Bronchial epithelial cell (primary cell): Measurements from ENCODE around the gene NFATC3. TPM values are rescaled to one million over a fixed set of nuclear protein-coding genes. Genes with fewer than 3 reads are reported as not detected.

ENCODE experiments used
- DNase-seq: peaks from one replicate; pipeline ENCODE4 v3.0.0-alpha.2; 2010; ENCODE audit warnings: low read depth
- FAIRE-seq: peaks from 2 replicates; lab custom pipeline; 2011; peaks lifted over from hg19 to GRCh38; lab: Jason Lieb, UNC
- H3K27me3 ChIP-seq: 2 replicates; pipeline ENCODE4 v1.5.1; 2011; ENCODE audit warnings: low read length; ENCODE audit not compliant: control insufficient read depth, insufficient read depth
- H3K36me3 ChIP-seq: 2 replicates; pipeline ENCODE4 v1.5.1; 2011; ENCODE audit warnings: low read length; ENCODE audit not compliant: control insufficient read depth, insufficient read depth
- H3K4me3 ChIP-seq: 2 replicates; pipeline ENCODE4 v1.5.1; 2011; ENCODE audit warnings: mild to moderate bottlenecking, low read depth, low read length, control low read depth
- CTCF ChIP-seq: IDR thresholded peaks from 2 replicates; pipeline ENCODE4 v1.5.1; 2011; ENCODE audit warnings: mild to moderate bottlenecking, moderate library complexity, low read length, control low read depth, inconsistent platforms; ENCODE audit not compliant: insufficient read depth, severe bottlenecking
- total RNA-seq: library from RNA; depleted of rRNA; stranded (reverse); fragments of >200 nt; gene quantifications from 2 replicates; pipeline ENCODE4 v1.2.1, GENCODE V29; 2014

NFATC3 gene
- total RNA-seq, 1 donor from 2014 or later, result 5.8 TPM

DNA sequence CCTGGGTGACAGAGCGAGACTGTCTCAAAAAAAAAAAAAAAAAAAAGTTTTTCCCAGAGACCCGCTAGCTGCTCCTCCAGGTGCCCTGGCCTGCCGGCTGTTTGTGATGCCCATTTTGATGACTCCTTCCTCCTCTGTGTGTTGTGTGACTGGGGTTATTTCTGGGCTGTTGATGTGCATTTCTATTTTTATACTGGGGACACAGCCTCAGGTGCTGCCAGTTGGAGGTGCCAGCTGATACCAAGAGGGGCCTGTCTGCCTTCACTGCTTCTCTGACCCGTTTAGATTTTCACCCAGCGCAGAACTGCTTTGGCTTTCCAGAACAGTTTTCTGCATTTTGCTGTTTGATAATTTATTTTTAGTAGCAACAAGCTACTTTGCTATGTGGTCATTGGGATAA lies 166.7 kb downstream of the NFATC3 start:
- Histone ChIP-seq H3K4me3 (no peak overlapping the region), H3K27me3 (no peaks in the 10 kb centered on the region), H3K36me3 (peaks cover 19% of the 10 kb centered on the region)
- no peak for FAIRE-seq
- DNase-seq, result no peak
- no peak for TF ChIP-seq CTCF

DNA sequence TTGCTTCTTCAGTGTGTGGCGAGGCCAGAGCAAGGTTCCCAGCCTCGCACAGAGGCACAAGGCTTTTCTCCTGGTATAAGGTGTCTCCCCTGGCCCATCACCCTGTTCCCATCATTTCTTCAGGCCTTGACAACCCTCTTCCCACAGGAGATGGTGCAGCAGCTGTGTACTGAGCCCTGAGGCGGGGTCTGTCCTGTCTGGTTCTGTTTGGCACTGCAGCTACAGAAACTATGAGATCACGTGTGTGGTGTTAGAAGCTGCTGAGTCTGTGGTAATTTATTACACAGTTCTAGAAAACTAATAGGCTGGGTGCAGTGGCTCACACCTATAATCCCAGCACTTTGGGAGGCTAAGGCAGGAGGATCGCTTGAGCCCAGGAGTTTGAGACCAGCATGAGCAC lies 167.2 kb downstream of the NFATC3 start:
- FAIRE-seq, result no peak
- DNase-seq, result no peak
- H3K4me3 ChIP-seq, result no peak overlapping the region
- H3K36me3 ChIP-seq, result peaks cover 19% of the 10 kb centered on the region
- no peaks in the 10 kb centered on the region for H3K27me3 ChIP-seq
- TF ChIP-seq CTCF, result no peak

DNA sequence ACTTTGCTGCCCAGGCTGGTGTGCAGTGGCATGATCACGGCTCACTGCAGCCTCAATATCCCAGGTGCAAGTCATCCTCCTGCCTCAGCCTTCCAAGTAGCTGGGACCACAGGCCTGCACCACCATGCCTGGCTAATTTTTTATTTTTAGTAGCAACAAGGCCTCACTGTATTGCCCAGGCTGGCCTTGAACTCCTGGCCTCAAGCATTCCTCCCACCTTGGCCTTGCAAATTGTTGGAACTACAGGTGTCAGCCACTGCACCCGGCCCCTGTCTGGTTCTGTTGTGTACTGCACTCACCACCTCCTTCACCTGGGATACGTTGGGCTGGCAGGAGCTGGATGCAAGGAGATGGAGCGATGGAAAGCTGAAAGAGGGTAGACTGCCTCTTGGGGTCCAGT lies 168.6 kb downstream of the NFATC3 start:
- no peak for FAIRE-seq
- TF ChIP-seq CTCF, result no peak

GRCh38 chr16:68255712-68256111 lies 170.5 kb downstream of the NFATC3 start:
- peaks cover 20% of the 10 kb centered on the region for H3K36me3 ChIP-seq
- TF ChIP-seq CTCF, result no peak
- FAIRE-seq, result no peak

More for the DNA sequence above, 168.6 kb downstream of the NFATC3 start:
- Histone ChIP-seq H3K36me3 (peaks cover 17% of the 10 kb centered on the region), H3K4me3 (no peak overlapping the region), H3K27me3 (no peaks in the 10 kb centered on the region)
- DNase-seq, result no peak

DNA sequence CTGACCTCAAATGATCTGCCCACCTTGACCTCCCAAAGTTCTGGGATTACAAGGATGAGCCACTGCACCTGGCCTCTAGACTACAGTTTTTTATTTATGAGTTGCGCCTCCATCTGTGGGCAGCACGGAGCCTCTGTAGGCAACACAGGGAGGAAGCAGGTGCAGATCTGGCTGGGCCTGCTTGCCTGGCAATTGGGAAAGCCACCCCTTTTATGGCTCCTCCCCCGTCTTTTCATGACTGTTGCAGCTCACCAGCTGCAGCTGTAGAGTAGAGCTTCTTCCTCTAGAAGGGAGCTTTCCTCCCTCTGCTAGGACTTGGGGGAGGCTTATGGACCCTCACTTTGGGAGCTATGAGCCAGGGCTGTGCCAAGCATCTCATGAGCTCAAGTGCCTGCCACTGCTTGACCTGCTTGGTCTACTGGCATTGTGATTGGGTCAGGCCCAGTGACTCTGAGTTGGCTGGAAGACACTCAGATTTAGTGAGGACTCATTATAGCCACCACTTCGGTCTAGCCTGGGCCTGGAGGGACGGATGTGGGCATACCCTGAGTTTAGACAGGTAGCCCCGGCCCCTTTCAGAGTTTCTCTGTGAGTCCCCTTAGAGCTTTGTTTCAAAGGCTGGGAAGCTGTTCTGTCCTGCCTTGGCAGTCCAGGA lies 172.2 kb downstream of the NFATC3 start:
- DNase-seq (no peak), FAIRE-seq (no peak)
- no peaks in the 10 kb centered on the region for H3K27me3 ChIP-seq
- H3K36me3 ChIP-seq, result peaks cover 21% of the 10 kb centered on the region
- no peak overlapping the region for H3K4me3 ChIP-seq
- no peak for TF ChIP-seq CTCF

More at GRCh38 chr16:68255712-68256111, 170.5 kb downstream of the NFATC3 start:
- no peaks in the 10 kb centered on the region for H3K27me3 ChIP-seq
- no peak for DNase-seq
- no peak overlapping the region for H3K4me3 ChIP-seq
